ENCODE results near the gene FAM221A. TPM values are rescaled to one million over a fixed set of nuclear protein-coding genes. Genes with fewer than 3 reads are reported as not detected.
A peak's percentile ranks its signal among the peaks of the same experiment; 100 is the strongest.

Gene FAM221A
- total and polyA plus RNA-seq, 2 experiments from 2014 or later: 8.3 to 10.0 TPM

DNA sequence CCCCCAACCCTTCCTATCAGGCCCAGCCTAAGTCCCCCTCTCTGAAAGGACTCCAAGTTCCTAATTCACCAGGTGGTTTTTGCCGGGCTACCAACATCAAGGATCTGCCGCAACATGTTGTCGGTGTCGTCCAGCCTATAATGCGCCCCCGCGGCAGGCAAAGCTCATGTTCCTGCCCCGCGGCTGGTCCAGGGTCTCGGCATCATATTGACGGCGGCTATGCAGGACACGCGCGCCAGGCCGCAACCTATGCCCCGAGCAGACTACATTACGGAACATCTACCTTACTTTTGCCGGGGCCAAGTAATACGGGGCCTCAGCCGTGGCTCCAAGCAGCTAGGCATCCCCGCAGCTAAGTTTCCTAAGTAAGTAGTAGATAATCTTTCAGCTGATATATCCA is 24.6 kb upstream of the FAM221A start:
- TF ChIP-seq, protein P1, sequence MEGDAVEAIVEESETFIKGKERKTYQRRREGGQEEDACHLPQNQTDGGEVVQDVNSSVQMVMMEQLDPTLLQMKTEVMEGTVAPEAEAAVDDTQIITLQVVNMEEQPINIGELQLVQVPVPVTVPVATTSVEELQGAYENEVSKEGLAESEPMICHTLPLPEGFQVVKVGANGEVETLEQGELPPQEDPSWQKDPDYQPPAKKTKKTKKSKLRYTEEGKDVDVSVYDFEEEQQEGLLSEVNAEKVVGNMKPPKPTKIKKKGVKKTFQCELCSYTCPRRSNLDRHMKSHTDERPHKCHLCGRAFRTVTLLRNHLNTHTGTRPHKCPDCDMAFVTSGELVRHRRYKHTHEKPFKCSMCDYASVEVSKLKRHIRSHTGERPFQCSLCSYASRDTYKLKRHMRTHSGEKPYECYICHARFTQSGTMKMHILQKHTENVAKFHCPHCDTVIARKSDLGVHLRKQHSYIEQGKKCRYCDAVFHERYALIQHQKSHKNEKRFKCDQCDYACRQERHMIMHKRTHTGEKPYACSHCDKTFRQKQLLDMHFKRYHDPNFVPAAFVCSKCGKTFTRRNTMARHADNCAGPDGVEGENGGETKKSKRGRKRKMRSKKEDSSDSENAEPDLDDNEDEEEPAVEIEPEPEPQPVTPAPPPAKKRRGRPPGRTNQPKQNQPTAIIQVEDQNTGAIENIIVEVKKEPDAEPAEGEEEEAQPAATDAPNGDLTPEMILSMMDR (IDR thresholded peaks at IDR 0.05; ENCODE audit: low read depth, low read length): no peak
- no peaks in the 10 kb centered on the region for H3K9me3 ChIP-seq (ENCODE audit: low read depth)
- H3K27ac ChIP-seq: no peak overlapping the region
- no peak for DNase-seq (ENCODE audit: low read depth in 1 of 2, low spot score in 1 of 2)
- H3K4me3 ChIP-seq: no peak overlapping the region
- H3K4me1 ChIP-seq (ENCODE audit: low read depth): no peaks in the 10 kb centered on the region
- no peaks in the 10 kb centered on the region for H3K27me3 ChIP-seq
- H3K36me3 ChIP-seq: no peaks in the 10 kb centered on the region

DNA sequence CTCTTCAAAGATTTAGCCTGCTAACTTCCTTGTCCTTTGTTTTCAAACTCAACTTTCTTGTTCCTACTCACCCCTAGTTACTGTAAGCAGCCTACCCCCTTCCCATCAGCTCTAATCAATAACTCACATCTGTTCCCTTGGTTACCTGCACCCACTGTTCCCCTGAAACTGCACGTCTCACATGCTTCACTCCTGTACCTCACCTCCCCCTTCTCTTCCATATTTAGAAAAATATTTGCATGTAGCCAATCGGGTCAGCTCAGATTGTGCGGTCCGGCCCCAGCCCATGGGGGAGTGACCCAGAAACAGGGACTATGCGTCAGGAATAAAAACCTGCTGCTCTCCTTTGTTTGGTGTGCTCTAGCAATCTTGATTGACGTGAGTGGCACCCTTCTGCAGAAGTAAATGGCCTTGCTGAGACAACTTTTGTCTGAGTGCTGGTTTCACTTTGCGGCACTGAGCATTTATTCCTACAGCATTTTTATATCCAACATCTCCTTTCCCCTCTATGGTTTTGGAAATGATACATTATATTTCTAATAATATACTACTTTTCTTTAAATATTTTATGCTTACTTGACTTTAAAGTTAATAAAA is 21.1 kb upstream of the FAM221A start:
- no peaks in the 10 kb centered on the region for H3K27me3 ChIP-seq
- no peak for DNase-seq (ENCODE audit: low read depth in 1 of 2, low spot score in 1 of 2)
- no peaks in the 10 kb centered on the region for H3K4me1 ChIP-seq (ENCODE audit: low read depth)
- no peak overlapping the region for H3K27ac ChIP-seq
- TF ChIP-seq, protein P1 (IDR thresholded peaks at IDR 0.05; ENCODE audit: low read depth, low read length): no peak
- H3K36me3 ChIP-seq: no peaks in the 10 kb centered on the region
- H3K4me3 ChIP-seq: no peak overlapping the region
- no peaks in the 10 kb centered on the region for H3K9me3 ChIP-seq (ENCODE audit: low read depth)

- no peak overlapping the region for H3K4me3 ChIP-seq
- no peak overlapping the region for H3K27ac ChIP-seq
- no peaks in the 10 kb centered on the region for H3K4me1 ChIP-seq (ENCODE audit: low read depth)
- TF ChIP-seq, protein P1 (IDR thresholded peaks at IDR 0.05; ENCODE audit: low read depth, low read length): no peak
- H3K9me3 ChIP-seq (ENCODE audit: low read depth): no peaks in the 10 kb centered on the region
- no peaks in the 10 kb centered on the region for H3K36me3 ChIP-seq
- DNase-seq (ENCODE audit: low read depth in 1 of 2, low spot score in 1 of 2): no peak
- no peaks in the 10 kb centered on the region for H3K27me3 ChIP-seq
Measured at GRCh38 chr7:23661385-23661784, 18.6 kb upstream of the FAM221A start.

DNA sequence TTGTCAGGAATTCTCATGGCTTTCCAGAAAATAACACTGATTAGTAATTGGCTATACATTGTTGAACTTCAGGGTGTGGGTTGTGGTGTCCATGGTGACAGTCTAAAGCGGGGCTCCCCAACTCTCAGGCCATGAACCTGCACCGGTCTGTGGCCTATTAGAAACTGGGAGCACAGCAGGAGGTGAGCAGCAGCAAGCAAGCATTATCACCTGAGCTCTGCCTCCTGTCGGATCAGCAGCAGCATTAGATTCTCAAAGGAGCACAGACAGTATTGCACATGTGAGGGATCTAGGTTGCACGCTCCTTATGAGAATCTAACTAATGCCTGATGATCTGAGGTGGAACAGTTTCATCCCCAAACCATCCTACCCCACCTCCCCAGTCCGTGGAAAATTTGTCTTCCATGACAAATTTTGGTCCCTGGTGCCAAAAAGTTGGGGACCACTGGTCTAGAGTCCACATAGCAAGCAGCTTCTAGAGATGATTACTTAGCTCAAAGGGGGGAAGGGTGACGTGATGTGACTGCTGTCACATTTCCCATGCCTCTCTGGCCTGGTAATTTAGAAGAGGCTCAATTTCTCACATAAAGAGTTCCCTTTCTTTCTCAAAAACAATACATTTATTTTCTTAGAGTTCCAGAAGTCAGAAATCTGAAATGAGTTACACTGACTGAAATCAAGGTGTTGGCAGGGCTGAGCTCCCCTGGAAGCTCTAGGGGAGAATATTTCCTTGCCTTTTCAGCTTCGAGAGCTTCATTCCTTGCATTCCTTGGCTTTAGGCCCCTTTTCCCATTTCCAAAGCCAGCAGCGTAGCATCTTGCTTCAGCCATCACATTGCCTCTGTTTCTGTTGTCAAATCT is 17.6 kb upstream of the FAM221A start:
- no peaks in the 10 kb centered on the region for H3K4me1 ChIP-seq (ENCODE audit: low read depth)
- TF ChIP-seq, protein P1 (IDR thresholded peaks at IDR 0.05; ENCODE audit: low read depth, low read length): no peak
- H3K27ac ChIP-seq: no peak overlapping the region
- no peaks in the 10 kb centered on the region for H3K36me3 ChIP-seq
- no peak overlapping the region for H3K4me3 ChIP-seq
- peak in 1 of 2 donors; percentile 51 for DNase-seq (ENCODE audit: low read depth in 1 of 2, low spot score in 1 of 2)
- no peaks in the 10 kb centered on the region for H3K9me3 ChIP-seq (ENCODE audit: low read depth)
- no peaks in the 10 kb centered on the region for H3K27me3 ChIP-seq

DNA sequence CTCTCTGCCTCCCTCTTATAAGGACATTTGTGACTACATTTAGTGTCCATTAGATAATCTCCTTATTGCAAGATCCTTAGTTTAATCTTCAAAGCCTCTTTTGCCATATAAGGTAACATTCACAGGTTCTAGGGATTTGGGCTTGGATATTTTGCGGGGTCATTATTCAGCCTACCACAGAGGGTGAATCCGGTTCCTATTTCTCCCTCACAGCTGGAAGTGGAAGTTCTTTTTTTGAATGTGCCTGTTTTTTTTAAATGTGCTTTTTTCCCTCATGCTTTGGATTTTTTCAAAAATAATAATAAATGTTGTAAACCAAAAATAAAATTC is 17.1 kb upstream of the FAM221A start:
- TF ChIP-seq, protein P1 (IDR thresholded peaks at IDR 0.05; ENCODE audit: low read depth, low read length): no peak
- H3K27me3 ChIP-seq: no peaks in the 10 kb centered on the region
- H3K4me1 ChIP-seq (ENCODE audit: low read depth): no peaks in the 10 kb centered on the region
- H3K9me3 ChIP-seq (ENCODE audit: low read depth): no peaks in the 10 kb centered on the region
- H3K36me3 ChIP-seq: no peaks in the 10 kb centered on the region
- H3K4me3 ChIP-seq: no peak overlapping the region
- H3K27ac ChIP-seq: no peak overlapping the region
- no peak for DNase-seq (ENCODE audit: low read depth in 1 of 2, low spot score in 1 of 2)
